ENCODE measurements around the gene CFAP221. TPM values are rescaled to one million over a fixed set of nuclear protein-coding genes. Genes with fewer than 3 reads are reported as not detected.

Gene CFAP221
- total RNA-seq, 2 donors from 2014 or later = 0.56 TPM; not detected in 1

DNA sequence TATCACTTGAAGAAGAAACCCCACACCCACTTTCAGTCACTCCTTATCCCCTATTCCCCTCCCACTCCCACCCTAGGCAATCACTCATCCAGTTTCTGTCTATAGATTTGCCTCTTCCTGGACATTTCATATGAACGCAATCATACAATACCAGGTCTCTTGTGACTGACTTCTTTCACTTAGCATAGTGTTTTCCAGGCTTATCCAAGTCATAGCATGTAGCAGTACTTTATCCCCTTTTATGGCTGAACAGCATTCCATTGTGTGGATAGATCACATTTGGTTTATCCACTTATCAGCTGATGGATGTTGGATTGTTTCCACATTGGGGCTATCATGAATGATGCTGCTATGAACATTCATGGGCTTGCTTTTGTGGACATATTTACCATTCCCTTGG lies 6.6 kb downstream of the CFAP221 start:
- Histone ChIP-seq H3K27me3 (replicated peaks; ENCODE audit: insufficient read depth) (no peaks in the 10 kb centered on the region), H3K4me1 (ENCODE audit: control insufficient read depth in 1 of 2, low read depth in 2 of 2) (peaks cover 0 to 8% of the 10 kb centered on the region in 2 donors), H3K36me3 (no peaks in the 10 kb centered on the region), H3K27ac (no peak overlapping the region), H3K9me3 (no peaks in the 10 kb centered on the region), H3K4me3 (no peak overlapping the region)
- TF ChIP-seq, protein P1, sequence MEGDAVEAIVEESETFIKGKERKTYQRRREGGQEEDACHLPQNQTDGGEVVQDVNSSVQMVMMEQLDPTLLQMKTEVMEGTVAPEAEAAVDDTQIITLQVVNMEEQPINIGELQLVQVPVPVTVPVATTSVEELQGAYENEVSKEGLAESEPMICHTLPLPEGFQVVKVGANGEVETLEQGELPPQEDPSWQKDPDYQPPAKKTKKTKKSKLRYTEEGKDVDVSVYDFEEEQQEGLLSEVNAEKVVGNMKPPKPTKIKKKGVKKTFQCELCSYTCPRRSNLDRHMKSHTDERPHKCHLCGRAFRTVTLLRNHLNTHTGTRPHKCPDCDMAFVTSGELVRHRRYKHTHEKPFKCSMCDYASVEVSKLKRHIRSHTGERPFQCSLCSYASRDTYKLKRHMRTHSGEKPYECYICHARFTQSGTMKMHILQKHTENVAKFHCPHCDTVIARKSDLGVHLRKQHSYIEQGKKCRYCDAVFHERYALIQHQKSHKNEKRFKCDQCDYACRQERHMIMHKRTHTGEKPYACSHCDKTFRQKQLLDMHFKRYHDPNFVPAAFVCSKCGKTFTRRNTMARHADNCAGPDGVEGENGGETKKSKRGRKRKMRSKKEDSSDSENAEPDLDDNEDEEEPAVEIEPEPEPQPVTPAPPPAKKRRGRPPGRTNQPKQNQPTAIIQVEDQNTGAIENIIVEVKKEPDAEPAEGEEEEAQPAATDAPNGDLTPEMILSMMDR (IDR thresholded peaks at IDR 0.05) = no peak
- DNase-seq (ENCODE audit: low spot score) = no peak
- ATAC-seq (ENCODE audit: insufficient number of reproducible peaks, low FRiP score, low read depth) = no peak

DNA sequence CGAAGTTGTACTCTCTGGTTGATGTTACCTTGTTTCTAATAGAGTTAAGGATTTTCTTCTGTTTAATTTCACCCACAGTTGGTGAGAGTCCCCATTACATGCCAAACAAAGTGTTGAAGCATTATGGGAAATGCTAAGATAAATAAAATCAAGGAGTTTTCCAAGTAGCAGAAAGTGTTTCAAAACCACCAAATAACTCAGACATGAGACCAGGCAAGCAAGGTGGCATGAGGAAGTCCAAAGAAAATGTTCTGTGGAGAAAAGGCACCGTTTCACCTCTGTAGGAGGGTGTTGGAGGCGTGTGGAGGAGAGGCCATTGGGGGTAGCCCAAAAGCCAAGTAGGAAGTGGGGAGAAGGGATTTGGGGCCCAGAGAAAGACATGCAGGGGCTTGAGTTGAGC lies 8.7 kb downstream of the CFAP221 start:
- H3K27me3 ChIP-seq (replicated peaks; ENCODE audit: insufficient read depth) = no peaks in the 10 kb centered on the region
- no peak overlapping the region for H3K27ac ChIP-seq
- TF ChIP-seq, protein P1 (IDR thresholded peaks at IDR 0.05) = no peak
- no peaks in the 10 kb centered on the region for H3K36me3 ChIP-seq
- H3K4me1 ChIP-seq (ENCODE audit: control insufficient read depth in 1 of 2, low read depth in 2 of 2) = peaks cover 0 to 8% of the 10 kb centered on the region in 2 donors
- no peaks in the 10 kb centered on the region for H3K9me3 ChIP-seq
- DNase-seq (ENCODE audit: low spot score) = no peak
- no peak for ATAC-seq (ENCODE audit: insufficient number of reproducible peaks, low FRiP score, low read depth)
- no peak overlapping the region for H3K4me3 ChIP-seq

DNA sequence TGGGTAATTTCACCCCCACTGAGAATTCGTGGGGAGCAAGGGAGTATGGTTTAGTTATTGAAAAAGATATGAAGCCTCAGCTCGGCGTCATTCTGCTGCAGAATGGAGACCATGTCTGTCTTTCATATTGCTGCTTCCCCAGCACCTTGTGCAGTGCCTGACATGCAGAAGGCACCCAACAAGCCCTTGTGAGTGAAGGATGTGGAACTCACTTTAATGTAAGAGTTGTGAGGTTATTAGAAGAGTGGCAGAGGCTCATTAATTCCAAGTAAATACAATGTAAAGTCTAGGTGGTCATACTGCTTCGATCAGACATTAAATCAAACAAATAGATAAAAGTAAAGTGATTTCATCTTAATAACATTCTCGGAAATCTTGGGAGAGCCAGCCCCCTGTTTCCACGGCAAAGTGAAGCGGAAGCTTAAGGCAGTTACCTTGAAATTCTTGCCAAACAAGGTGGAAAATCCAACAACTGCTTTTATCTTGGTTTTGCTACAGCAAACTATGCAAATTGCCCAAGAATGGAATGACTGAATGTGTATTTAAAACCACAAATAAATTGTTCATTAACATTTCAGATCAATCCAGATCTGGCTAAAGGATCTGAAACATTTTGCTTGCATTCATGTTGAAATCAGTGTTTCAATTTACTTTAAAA lies 9.6 kb downstream of the CFAP221 start:
- Histone ChIP-seq H3K27me3 (replicated peaks; ENCODE audit: insufficient read depth) (no peaks in the 10 kb centered on the region), H3K4me3 (no peak overlapping the region), H3K9me3 (no peaks in the 10 kb centered on the region), H3K27ac (no peak overlapping the region), H3K4me1 (ENCODE audit: control insufficient read depth in 1 of 2, low read depth in 2 of 2) (peaks cover 0 to 8% of the 10 kb centered on the region in 2 donors), H3K36me3 (no peaks in the 10 kb centered on the region)
- no peak for DNase-seq (ENCODE audit: low spot score)
- no peak for ATAC-seq (ENCODE audit: insufficient number of reproducible peaks, low FRiP score, low read depth)
- TF ChIP-seq, protein P1 (IDR thresholded peaks at IDR 0.05) = no peak

DNA sequence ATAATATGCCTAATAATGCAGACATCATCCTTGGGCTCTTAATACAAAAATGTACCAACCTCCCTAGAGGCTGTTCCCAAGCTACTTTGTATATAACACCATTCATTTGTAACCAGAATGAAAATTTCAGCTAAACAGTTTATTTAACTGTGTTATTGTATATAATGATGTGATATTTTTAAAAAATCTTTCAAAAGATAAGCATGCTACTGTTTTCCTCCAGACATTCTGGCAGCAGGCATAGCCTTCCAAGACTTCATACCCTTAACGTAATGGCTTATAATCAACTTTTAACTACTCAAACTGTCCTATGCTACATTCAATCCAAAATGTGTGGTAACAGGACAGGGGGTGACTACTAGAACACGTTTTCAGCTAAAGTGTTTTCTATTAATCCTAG lies 21.2 kb downstream of the CFAP221 start:
- Histone ChIP-seq H3K36me3 (no peaks in the 10 kb centered on the region), H3K9me3 (no peaks in the 10 kb centered on the region), H3K27me3 (replicated peaks; ENCODE audit: insufficient read depth) (no peaks in the 10 kb centered on the region), H3K4me3 (no peak overlapping the region), H3K27ac (no peak overlapping the region), H3K4me1 (ENCODE audit: control insufficient read depth in 1 of 2, low read depth in 2 of 2) (no peaks in the 10 kb centered on the region)
- ATAC-seq (ENCODE audit: insufficient number of reproducible peaks, low FRiP score, low read depth) (no peak), DNase-seq (ENCODE audit: low spot score) (no peak)
- TF ChIP-seq, protein P1 (IDR thresholded peaks at IDR 0.05) = no peak

DNA sequence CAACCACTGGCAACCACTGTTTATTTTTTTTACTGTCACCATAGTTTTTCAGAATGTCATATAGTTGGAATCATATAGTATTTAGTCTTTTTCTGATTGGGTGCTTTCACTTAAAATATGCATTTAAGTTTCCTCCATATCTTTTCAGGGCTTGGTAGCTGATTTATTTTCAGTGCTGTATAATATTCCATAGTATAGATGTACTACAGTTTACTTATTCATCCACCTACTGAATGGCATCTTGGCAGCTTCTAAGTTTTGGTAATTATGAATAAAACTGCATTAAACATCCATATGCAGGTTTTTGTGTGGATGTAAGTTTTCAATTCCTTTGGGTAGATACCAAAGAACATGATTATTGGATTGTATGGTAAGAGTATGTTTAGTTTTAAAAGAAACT lies 23.0 kb downstream of the CFAP221 start:
- H3K36me3 ChIP-seq = no peaks in the 10 kb centered on the region
- TF ChIP-seq, protein P1 (IDR thresholded peaks at IDR 0.05) = no peak
- H3K9me3 ChIP-seq = no peaks in the 10 kb centered on the region
- H3K4me3 ChIP-seq = no peak overlapping the region
- no peak overlapping the region for H3K27ac ChIP-seq
- H3K27me3 ChIP-seq (replicated peaks; ENCODE audit: insufficient read depth) = no peaks in the 10 kb centered on the region
- no peak for DNase-seq (ENCODE audit: low spot score)
- no peak for ATAC-seq (ENCODE audit: insufficient number of reproducible peaks, low FRiP score, low read depth)
- H3K4me1 ChIP-seq (ENCODE audit: control insufficient read depth in 1 of 2, low read depth in 2 of 2) = no peaks in the 10 kb centered on the region
